Lower leg skin (tissue), 3 donors: ENCODE data around the gene TSSC4.

ENCODE experiments used
- POLR2A ChIP-seq, 2 donors: fragments of 450-650 bp; IDR thresholded peaks; one replicate each; pipeline ENCODE4 v1.6.1; 2016 to 2017; ENCODE audit warnings: antibody characterized with exemption in 2 of 2, mild to moderate bottlenecking in 1 of 2, moderate library complexity in 1 of 2
- TF ChIP-seq, protein P1 (sequence below), 3 donors: fragments of 450-650 bp; IDR thresholded peaks; one replicate each; pipeline ENCODE4 v1.5.1; 2016; ENCODE audit warnings: antibody characterized with exemption in 3 of 3, mild to moderate bottlenecking in 3 of 3, moderate library complexity in 2 of 3

DNA sequence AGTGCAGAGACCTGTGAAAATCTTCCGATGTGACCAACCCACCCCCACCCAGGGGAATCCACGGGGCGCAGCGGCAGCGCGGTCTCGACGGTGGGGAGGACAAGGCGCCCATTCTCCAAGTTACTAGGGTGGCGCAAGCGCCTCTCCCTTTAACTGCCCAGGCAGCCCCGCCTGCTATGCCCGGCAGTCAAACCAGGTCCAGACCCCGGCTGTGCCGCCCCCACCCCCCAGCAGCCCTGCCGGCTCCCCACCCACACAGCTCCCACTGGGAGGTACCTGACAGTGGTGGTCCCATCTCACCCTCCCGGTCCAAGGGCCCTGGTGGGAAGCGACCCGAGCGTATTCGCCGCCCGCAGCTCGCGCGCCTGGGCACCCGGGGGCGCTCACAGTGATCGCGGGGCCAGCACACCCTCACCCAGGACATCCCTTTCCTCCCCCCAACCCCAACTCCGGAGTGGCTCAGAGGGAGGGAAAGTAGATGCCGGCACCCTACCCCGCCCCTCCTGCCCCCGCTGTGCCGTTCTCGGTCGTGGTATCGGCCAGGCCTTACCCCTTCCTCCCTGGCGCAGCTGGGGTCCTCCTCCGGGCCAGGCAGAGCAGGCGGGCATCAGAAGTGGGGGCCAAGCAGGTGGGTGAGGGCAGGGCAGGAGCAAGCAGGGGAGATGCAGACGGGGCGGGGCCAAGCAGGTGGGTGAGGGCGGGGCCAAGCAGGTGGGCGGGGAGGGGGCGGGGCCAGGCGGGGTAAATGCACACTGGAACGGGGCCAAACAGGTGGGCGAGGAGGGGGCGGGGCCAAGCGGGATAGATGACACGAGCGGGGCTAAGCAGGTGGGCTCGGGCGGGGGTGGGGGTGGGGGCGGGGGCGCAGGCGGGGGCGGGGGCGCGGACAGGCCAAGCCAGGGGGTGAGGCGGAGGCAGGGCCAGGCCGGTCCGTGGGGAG, 43.6 kb downstream of the TSSC4 start, which contains the start of gene TRPM5:
- TF ChIP-seq, protein P1, sequence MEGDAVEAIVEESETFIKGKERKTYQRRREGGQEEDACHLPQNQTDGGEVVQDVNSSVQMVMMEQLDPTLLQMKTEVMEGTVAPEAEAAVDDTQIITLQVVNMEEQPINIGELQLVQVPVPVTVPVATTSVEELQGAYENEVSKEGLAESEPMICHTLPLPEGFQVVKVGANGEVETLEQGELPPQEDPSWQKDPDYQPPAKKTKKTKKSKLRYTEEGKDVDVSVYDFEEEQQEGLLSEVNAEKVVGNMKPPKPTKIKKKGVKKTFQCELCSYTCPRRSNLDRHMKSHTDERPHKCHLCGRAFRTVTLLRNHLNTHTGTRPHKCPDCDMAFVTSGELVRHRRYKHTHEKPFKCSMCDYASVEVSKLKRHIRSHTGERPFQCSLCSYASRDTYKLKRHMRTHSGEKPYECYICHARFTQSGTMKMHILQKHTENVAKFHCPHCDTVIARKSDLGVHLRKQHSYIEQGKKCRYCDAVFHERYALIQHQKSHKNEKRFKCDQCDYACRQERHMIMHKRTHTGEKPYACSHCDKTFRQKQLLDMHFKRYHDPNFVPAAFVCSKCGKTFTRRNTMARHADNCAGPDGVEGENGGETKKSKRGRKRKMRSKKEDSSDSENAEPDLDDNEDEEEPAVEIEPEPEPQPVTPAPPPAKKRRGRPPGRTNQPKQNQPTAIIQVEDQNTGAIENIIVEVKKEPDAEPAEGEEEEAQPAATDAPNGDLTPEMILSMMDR (IDR thresholded peaks at IDR 0.05) = no peak
- no peak for TF ChIP-seq POLR2A (IDR thresholded peaks at IDR 0.05)
